ENCODE measurements around the gene SAMHD1. TPM values are rescaled to one million over a fixed set of nuclear protein-coding genes. Genes with fewer than 3 reads are reported as not detected.

SAMHD1 gene
- polyA plus RNA-seq, 1 donor from 2014 or later: 22.2 TPM

DNA sequence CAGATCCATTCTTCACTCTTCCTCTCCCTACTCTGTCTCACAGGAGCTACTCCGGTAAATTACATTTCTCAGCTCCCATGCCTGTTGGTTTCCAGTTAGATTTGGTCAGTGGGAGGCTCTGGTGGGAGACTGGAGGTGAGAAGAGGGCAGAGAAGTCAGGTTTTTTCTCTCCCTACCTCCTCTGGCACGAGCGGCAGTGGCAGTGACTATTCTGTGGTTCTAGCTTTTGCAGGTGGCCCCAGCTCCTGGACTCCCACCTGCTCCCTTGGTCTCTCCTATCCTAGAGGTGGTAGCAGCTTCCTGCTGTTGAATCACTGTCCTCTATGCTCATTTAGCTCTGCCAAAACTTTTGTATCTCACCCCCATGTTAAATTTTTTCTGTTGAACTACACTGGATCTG is 57.7 kb downstream of the SAMHD1 start:
- no peaks in the 10 kb centered on the region for H3K9me3 ChIP-seq (ENCODE audit: low read length)
- no peak overlapping the region for H3K27ac ChIP-seq (ENCODE audit: low read length)
- H3K27me3 ChIP-seq (ENCODE audit: insufficient read depth, low read depth, low read length): no peaks in the 10 kb centered on the region
- H3K9me2 ChIP-seq (ENCODE audit: insufficient read depth, low read length): no peaks in the 10 kb centered on the region
- H3K36me3 ChIP-seq (ENCODE audit: insufficient read depth, low read length): no peaks in the 10 kb centered on the region
- H3K9ac ChIP-seq (ENCODE audit: low read length): no peak overlapping the region
- H3K4me3 ChIP-seq (ENCODE audit: low read length): no peak overlapping the region
- H3K4me2 ChIP-seq (ENCODE audit: low read length): no peak overlapping the region
- no peaks in the 10 kb centered on the region for H4K20me1 ChIP-seq (ENCODE audit: insufficient read depth)
- H3F3A ChIP-seq (ENCODE audit: insufficient read depth, low read length, poor library complexity, severe bottlenecking): no peaks in the 10 kb centered on the region
- no peaks in the 10 kb centered on the region for H3K79me2 ChIP-seq (replicated peaks; ENCODE audit: insufficient read depth, low read length)
- no peak overlapping the region for H2AFZ ChIP-seq (ENCODE audit: low read depth, low read length)
- TF ChIP-seq, protein P1, sequence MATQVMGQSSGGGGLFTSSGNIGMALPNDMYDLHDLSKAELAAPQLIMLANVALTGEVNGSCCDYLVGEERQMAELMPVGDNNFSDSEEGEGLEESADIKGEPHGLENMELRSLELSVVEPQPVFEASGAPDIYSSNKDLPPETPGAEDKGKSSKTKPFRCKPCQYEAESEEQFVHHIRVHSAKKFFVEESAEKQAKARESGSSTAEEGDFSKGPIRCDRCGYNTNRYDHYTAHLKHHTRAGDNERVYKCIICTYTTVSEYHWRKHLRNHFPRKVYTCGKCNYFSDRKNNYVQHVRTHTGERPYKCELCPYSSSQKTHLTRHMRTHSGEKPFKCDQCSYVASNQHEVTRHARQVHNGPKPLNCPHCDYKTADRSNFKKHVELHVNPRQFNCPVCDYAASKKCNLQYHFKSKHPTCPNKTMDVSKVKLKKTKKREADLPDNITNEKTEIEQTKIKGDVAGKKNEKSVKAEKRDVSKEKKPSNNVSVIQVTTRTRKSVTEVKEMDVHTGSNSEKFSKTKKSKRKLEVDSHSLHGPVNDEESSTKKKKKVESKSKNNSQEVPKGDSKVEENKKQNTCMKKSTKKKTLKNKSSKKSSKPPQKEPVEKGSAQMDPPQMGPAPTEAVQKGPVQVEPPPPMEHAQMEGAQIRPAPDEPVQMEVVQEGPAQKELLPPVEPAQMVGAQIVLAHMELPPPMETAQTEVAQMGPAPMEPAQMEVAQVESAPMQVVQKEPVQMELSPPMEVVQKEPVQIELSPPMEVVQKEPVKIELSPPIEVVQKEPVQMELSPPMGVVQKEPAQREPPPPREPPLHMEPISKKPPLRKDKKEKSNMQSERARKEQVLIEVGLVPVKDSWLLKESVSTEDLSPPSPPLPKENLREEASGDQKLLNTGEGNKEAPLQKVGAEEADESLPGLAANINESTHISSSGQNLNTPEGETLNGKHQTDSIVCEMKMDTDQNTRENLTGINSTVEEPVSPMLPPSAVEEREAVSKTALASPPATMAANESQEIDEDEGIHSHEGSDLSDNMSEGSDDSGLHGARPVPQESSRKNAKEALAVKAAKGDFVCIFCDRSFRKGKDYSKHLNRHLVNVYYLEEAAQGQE (IDR thresholded peaks at IDR 0.05; ENCODE audit: borderline replicate concordance): no peak
- TF ChIP-seq EZH2 (IDR thresholded peaks at IDR 0.05; ENCODE audit: borderline replicate concordance, insufficient read depth, low read length, poor library complexity, severe bottlenecking) (no peak), RAD21 (conservative IDR thresholded peaks at IDR 0.05) (no peak), POLR2AphosphoS5 (IDR thresholded peaks at IDR 0.05) (no peak), SMC3 (conservative IDR thresholded peaks at IDR 0.05; ENCODE audit: poor library complexity) (no peak), TAF1 (IDR thresholded peaks at IDR 0.05; ENCODE audit: low read depth) (no peak), EP300 (conservative IDR thresholded peaks at IDR 0.05; ENCODE audit: poor library complexity, severe bottlenecking) (no peak)
- TF ChIP-seq, protein P2, sequence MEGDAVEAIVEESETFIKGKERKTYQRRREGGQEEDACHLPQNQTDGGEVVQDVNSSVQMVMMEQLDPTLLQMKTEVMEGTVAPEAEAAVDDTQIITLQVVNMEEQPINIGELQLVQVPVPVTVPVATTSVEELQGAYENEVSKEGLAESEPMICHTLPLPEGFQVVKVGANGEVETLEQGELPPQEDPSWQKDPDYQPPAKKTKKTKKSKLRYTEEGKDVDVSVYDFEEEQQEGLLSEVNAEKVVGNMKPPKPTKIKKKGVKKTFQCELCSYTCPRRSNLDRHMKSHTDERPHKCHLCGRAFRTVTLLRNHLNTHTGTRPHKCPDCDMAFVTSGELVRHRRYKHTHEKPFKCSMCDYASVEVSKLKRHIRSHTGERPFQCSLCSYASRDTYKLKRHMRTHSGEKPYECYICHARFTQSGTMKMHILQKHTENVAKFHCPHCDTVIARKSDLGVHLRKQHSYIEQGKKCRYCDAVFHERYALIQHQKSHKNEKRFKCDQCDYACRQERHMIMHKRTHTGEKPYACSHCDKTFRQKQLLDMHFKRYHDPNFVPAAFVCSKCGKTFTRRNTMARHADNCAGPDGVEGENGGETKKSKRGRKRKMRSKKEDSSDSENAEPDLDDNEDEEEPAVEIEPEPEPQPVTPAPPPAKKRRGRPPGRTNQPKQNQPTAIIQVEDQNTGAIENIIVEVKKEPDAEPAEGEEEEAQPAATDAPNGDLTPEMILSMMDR (IDR thresholded peaks at IDR 0.05; ENCODE audit: poor library complexity, severe bottlenecking): no peak

DNA sequence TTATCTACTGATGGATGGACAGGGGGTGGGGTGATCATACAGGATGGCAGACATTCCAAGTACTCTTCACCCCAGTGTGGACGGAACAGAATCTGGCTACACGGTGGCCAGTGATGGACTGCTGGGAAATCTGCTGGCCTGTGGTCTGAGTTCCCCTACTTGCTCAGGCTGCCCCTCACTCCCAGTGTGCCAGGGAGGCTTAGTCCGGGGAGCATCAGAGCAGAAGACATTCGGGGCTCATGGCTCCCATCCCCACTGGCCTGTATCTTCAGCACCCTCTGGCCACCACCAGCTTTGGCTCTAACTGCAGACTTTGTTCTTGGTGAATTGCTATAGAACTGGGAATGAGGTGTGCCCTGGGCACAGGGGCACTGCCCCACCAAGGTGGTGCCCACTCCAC is 60.3 kb downstream of the SAMHD1 start:
- H2AFZ ChIP-seq (ENCODE audit: low read depth, low read length): no peak overlapping the region
- no peak overlapping the region for H3K27ac ChIP-seq (ENCODE audit: low read length)
- no peaks in the 10 kb centered on the region for H3K9me2 ChIP-seq (ENCODE audit: insufficient read depth, low read length)
- no peaks in the 10 kb centered on the region for H4K20me1 ChIP-seq (ENCODE audit: insufficient read depth)
- H3K9me3 ChIP-seq (ENCODE audit: low read length): no peaks in the 10 kb centered on the region
- H3F3A ChIP-seq (ENCODE audit: insufficient read depth, low read length, poor library complexity, severe bottlenecking): no peaks in the 10 kb centered on the region
- H3K9ac ChIP-seq (ENCODE audit: low read length): no peak overlapping the region
- no peaks in the 10 kb centered on the region for H3K27me3 ChIP-seq (ENCODE audit: insufficient read depth, low read depth, low read length)
- no peak overlapping the region for H3K4me2 ChIP-seq (ENCODE audit: low read length)
- no peaks in the 10 kb centered on the region for H3K79me2 ChIP-seq (replicated peaks; ENCODE audit: insufficient read depth, low read length)
- no peak overlapping the region for H3K4me3 ChIP-seq (ENCODE audit: low read length)
- TF ChIP-seq, protein P1 (IDR thresholded peaks at IDR 0.05; ENCODE audit: borderline replicate concordance): no peak
- TF ChIP-seq POLR2AphosphoS5 (IDR thresholded peaks at IDR 0.05) (no peak), EZH2 (IDR thresholded peaks at IDR 0.05; ENCODE audit: borderline replicate concordance, insufficient read depth, low read length, poor library complexity, severe bottlenecking) (no peak), TAF1 (IDR thresholded peaks at IDR 0.05; ENCODE audit: low read depth) (no peak), MXI1 (conservative IDR thresholded peaks at IDR 0.05; ENCODE audit: poor library complexity, severe bottlenecking) (no peak), EP300 (conservative IDR thresholded peaks at IDR 0.05; ENCODE audit: poor library complexity, severe bottlenecking) (no peak), SMC3 (conservative IDR thresholded peaks at IDR 0.05; ENCODE audit: poor library complexity) (no peak), RAD21 (conservative IDR thresholded peaks at IDR 0.05) (no peak)
- TF ChIP-seq, protein P2 (IDR thresholded peaks at IDR 0.05; ENCODE audit: poor library complexity, severe bottlenecking): no peak
- H3K36me3 ChIP-seq (ENCODE audit: insufficient read depth, low read length): no peaks in the 10 kb centered on the region
